HG03565 (cell line): ENCODE data around the gene WDR5B.

Experiments
- ATAC-seq: cut with Tn5 transposase; IDR thresholded peaks from one replicate; pipeline ENCODE4 v1.9.1; 2021; ENCODE audit warnings: mild to moderate bottlenecking, moderate library complexity; ENCODE audit not compliant: unreplicated experiment

Gene WDR5B

GRCh38 chr3:122374034-122374433, 41.8 kb downstream of the WDR5B start:
- ATAC-seq = no peak

GRCh38 chr3:122366379-122366749, 49.5 kb downstream of the WDR5B start:
- ATAC-seq = no peak

DNA sequence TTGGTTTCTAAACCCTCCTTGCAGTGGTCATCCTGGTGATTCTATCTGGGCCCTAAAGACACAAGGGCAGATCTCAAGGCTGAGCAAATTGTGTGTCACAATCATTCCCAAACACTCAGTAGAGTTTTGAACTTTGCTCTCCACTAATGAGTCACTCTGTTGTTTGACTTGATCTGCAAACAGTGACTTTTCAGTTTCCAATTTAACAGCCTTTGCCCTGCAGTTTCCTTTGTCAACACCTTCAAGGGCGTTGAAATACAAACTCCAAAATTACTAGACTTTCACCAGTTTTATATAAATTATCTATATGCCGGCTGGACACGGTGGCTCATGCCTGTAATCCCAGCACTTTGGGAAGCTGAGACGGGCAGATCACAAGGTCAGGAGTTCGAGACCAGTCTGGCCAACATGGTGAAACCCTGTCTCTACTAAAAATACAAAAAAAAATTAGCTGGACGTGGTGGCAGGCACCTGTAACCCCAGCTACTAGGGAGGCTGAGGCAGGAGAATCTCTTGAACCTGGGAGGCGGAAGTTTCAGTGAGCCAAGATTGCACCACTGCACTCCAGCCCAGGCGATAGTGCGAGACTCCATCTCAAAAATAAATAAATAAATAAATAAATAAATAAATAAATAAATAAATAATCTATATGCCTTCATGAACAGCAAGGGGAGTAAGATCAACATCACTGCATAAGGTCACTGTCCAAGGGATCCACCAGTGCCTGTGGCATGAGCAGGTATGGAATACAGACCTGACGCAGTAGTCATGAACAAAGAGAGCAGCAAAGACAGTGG, 50.1 kb downstream of the WDR5B start:
- ATAC-seq = peak; percentile 73

DNA sequence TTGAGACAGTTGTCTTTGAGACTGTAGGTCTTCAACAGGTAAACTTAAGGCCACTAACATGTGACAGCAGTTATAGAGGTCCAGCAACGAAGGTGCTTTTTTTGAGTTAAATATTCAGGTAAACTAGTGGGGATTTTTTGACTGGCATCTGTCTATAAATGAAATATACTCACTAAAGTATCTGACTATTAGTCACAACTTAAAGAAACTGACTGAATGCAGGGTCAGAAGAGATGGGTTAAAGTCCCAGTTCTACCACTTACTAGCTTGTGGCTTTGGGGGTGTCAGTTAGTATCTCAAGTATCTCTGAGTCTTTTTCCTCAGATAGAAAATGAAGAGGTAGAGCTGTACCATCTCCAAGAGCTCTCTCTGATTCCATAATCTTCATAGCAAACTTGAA, 50.8 kb downstream of the WDR5B start:
- ATAC-seq = peak; percentile 31

DNA sequence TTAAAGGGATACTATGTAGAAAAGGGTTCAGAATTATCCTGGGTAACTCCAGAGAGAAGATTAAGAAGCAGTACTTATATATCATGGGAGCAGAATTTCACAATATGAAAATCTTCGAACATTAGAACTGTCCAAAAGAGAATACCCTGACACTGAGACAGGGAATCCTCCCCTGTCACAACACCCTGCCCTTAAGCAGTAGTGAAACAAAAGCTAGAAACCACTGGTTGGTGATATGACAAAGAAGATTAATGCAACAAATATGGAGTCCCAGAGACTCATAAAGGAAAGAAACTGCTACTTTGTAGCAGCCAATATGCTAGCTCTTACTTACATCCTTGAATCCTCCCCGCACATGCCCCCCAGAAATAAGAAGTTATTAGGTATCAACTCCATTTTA, 51.4 kb downstream of the WDR5B start:
- no peak for ATAC-seq
